BLaER1 (cell line): Measurements from ENCODE around the gene MTPN.

Experiments
- H3K27ac ChIP-seq: shearing (Covaris generic); formaldehyde crosslinking; 2 replicates; pipeline ENCODE4 v1.8.1; 2022
- H3K27me3 ChIP-seq: shearing (Covaris generic); formaldehyde crosslinking; 2 replicates; pipeline ENCODE4 v1.8.1; 2022
- H3K36me3 ChIP-seq: shearing (Covaris generic); formaldehyde crosslinking; 2 replicates; pipeline ENCODE4 v1.8.1; 2022
- H3K4me1 ChIP-seq: shearing (Covaris generic); formaldehyde crosslinking; 2 replicates; pipeline ENCODE4 v1.8.1; 2022
- H3K4me2 ChIP-seq: shearing (Covaris generic); formaldehyde crosslinking; 2 replicates; pipeline ENCODE4 v1.8.1; 2022
- H3K4me3 ChIP-seq: shearing (Covaris generic); formaldehyde crosslinking; 2 replicates; pipeline ENCODE4 v1.8.1; 2022
- H3K9ac ChIP-seq: shearing (Covaris generic); formaldehyde crosslinking; 2 replicates; pipeline ENCODE4 v1.8.1; 2022
- H3K9me3 ChIP-seq: shearing (Covaris generic); formaldehyde crosslinking; 2 replicates; pipeline ENCODE4 v1.8.1; 2022
- H4K20me1 ChIP-seq: shearing (Covaris generic); formaldehyde crosslinking; 2 replicates; pipeline ENCODE4 v1.8.1; 2022
- Cebpa-rat ChIP-seq: shearing (Covaris generic); IDR thresholded peaks from 2 replicates; pipeline ENCODE4 v1.8.1; 2022

Gene MTPN

GRCh38 chr7:135901585-135902540 lies 75.3 kb downstream of the MTPN start:
- no peak for TF ChIP-seq Cebpa-rat
- Histone ChIP-seq H3K9ac (no peak overlapping the region), H3K27ac (no peak overlapping the region), H3K4me1 (no peaks in the 10 kb centered on the region), H3K4me3 (no peak overlapping the region), H3K27me3 (no peaks in the 10 kb centered on the region), H3K4me2 (no peak overlapping the region), H3K9me3 (no peaks in the 10 kb centered on the region), H4K20me1 (no peaks in the 10 kb centered on the region), H3K36me3 (no peaks in the 10 kb centered on the region)

- Histone ChIP-seq H3K9me3 (no peaks in the 10 kb centered on the region), H3K4me3 (no peak overlapping the region), H3K9ac (no peak overlapping the region), H3K36me3 (no peaks in the 10 kb centered on the region), H4K20me1 (no peaks in the 10 kb centered on the region), H3K4me2 (no peak overlapping the region), H3K27ac (no peak overlapping the region), H3K27me3 (no peaks in the 10 kb centered on the region), H3K4me1 (no peaks in the 10 kb centered on the region)
- no peak for TF ChIP-seq Cebpa-rat
These were observed 77.1 kb downstream of the MTPN start for GRCh38 chr7:135900065-135900546.

GRCh38 chr7:135899458-135900064 lies 77.6 kb downstream of the MTPN start:
- no peak for TF ChIP-seq Cebpa-rat
- Histone ChIP-seq H4K20me1 (no peaks in the 10 kb centered on the region), H3K4me1 (no peaks in the 10 kb centered on the region), H3K27me3 (no peaks in the 10 kb centered on the region), H3K9ac (no peak overlapping the region), H3K4me2 (no peak overlapping the region), H3K36me3 (no peaks in the 10 kb centered on the region), H3K4me3 (no peak overlapping the region), H3K9me3 (no peaks in the 10 kb centered on the region), H3K27ac (no peak overlapping the region)

GRCh38 chr7:135898226-135898625 lies 78.9 kb downstream of the MTPN start:
- Histone ChIP-seq H3K4me1 (no peaks in the 10 kb centered on the region), H3K36me3 (no peaks in the 10 kb centered on the region), H3K27ac (no peak overlapping the region), H3K4me2 (no peak overlapping the region), H3K4me3 (no peak overlapping the region), H4K20me1 (no peaks in the 10 kb centered on the region), H3K9me3 (no peaks in the 10 kb centered on the region), H3K9ac (no peak overlapping the region), H3K27me3 (no peaks in the 10 kb centered on the region)
- no peak for TF ChIP-seq Cebpa-rat

- H3K36me3 ChIP-seq, result no peaks in the 10 kb centered on the region
- no peak overlapping the region for H3K9ac ChIP-seq
- H3K27ac ChIP-seq, result no peak overlapping the region
- no peak for TF ChIP-seq Cebpa-rat
- H3K4me3 ChIP-seq, result no peak overlapping the region
- H4K20me1 ChIP-seq, result no peaks in the 10 kb centered on the region
- H3K9me3 ChIP-seq, result no peaks in the 10 kb centered on the region
- no peak overlapping the region for H3K4me2 ChIP-seq
- no peaks in the 10 kb centered on the region for H3K4me1 ChIP-seq
- H3K27me3 ChIP-seq, result no peaks in the 10 kb centered on the region
These were observed 82.3 kb downstream of the MTPN start for GRCh38 chr7:135894816-135895215.

- H4K20me1 ChIP-seq, result no peaks in the 10 kb centered on the region
- no peaks in the 10 kb centered on the region for H3K9me3 ChIP-seq
- TF ChIP-seq Cebpa-rat, result no peak
- H3K9ac ChIP-seq, result no peak overlapping the region
- no peak overlapping the region for H3K4me3 ChIP-seq
- no peaks in the 10 kb centered on the region for H3K36me3 ChIP-seq
- H3K27ac ChIP-seq, result no peak overlapping the region
- H3K4me2 ChIP-seq, result no peak overlapping the region
- H3K4me1 ChIP-seq, result no peaks in the 10 kb centered on the region
- H3K27me3 ChIP-seq, result no peaks in the 10 kb centered on the region
These were observed 87.3 kb downstream of the MTPN start for GRCh38 chr7:135889823-135890222.

GRCh38 chr7:135888740-135889139 lies 88.4 kb downstream of the MTPN start:
- no peaks in the 10 kb centered on the region for H3K4me1 ChIP-seq
- H4K20me1 ChIP-seq, result no peaks in the 10 kb centered on the region
- no peak for TF ChIP-seq Cebpa-rat

GRCh38 chr7:135886345-135887132 lies 90.6 kb downstream of the MTPN start:
- H3K27ac ChIP-seq, result no peak overlapping the region
- H4K20me1 ChIP-seq, result no peaks in the 10 kb centered on the region
- no peak for TF ChIP-seq Cebpa-rat
- no peaks in the 10 kb centered on the region for H3K4me1 ChIP-seq
- H3K4me2 ChIP-seq, result no peak overlapping the region
- no peaks in the 10 kb centered on the region for H3K9me3 ChIP-seq
- no peak overlapping the region for H3K9ac ChIP-seq
- no peak overlapping the region for H3K4me3 ChIP-seq
- H3K27me3 ChIP-seq, result no peaks in the 10 kb centered on the region
- H3K36me3 ChIP-seq, result no peaks in the 10 kb centered on the region

More at GRCh38 chr7:135888740-135889139, 88.4 kb downstream of the MTPN start:
- no peak overlapping the region for H3K4me2 ChIP-seq
- no peaks in the 10 kb centered on the region for H3K27me3 ChIP-seq
- H3K27ac ChIP-seq, result no peak overlapping the region
- H3K36me3 ChIP-seq, result no peaks in the 10 kb centered on the region
- H3K9ac ChIP-seq, result no peak overlapping the region
- no peaks in the 10 kb centered on the region for H3K9me3 ChIP-seq
- no peak overlapping the region for H3K4me3 ChIP-seq

GRCh38 chr7:135884495-135885232 lies 92.5 kb downstream of the MTPN start:
- Histone ChIP-seq H4K20me1 (no peaks in the 10 kb centered on the region), H3K9ac (no peak overlapping the region), H3K4me2 (no peak overlapping the region), H3K27me3 (no peaks in the 10 kb centered on the region), H3K4me3 (no peak overlapping the region), H3K27ac (no peak overlapping the region), H3K9me3 (no peaks in the 10 kb centered on the region), H3K36me3 (no peaks in the 10 kb centered on the region), H3K4me1 (no peaks in the 10 kb centered on the region)
- no peak for TF ChIP-seq Cebpa-rat
